DMS114 treated with DMSO at 0.1 percent for 48 hours (cell line): ENCODE measurements around the gene CRYBB1.

Experiments
- DNase-seq: peaks from one replicate; lab custom pipeline; 2025; ENCODE audit not compliant: unreplicated experiment; lab: John Stamatoyannopoulos, UW

Gene CRYBB1

GRCh38 chr22:26581633-26582168, 36.1 kb downstream of the CRYBB1 start:
- DNase-seq = no peak

GRCh38 chr22:26581026-26581425, 36.8 kb downstream of the CRYBB1 start:
- no peak for DNase-seq

- no peak for DNase-seq
Measured at GRCh38 chr22:26580240-26580962, 37.4 kb downstream of the CRYBB1 start.

- no peak for DNase-seq
Measured at GRCh38 chr22:26579331-26579886, 38.4 kb downstream of the CRYBB1 start.

- no peak for DNase-seq
Measured at GRCh38 chr22:26577081-26577480, 40.7 kb downstream of the CRYBB1 start.

GRCh38 chr22:26576026-26576680, 41.7 kb downstream of the CRYBB1 start:
- DNase-seq = no peak

- DNase-seq = no peak
Measured at GRCh38 chr22:26574001-26574723, 43.7 kb downstream of the CRYBB1 start.

GRCh38 chr22:26573026-26573662, 44.7 kb downstream of the CRYBB1 start:
- DNase-seq = no peak

- no peak for DNase-seq
Measured at GRCh38 chr22:26570864-26571525, 46.8 kb downstream of the CRYBB1 start.

- no peak for DNase-seq
Measured at GRCh38 chr22:26570115-26570514, 47.7 kb downstream of the CRYBB1 start.

GRCh38 chr22:26568207-26568706, 49.6 kb downstream of the CRYBB1 start:
- no peak for DNase-seq

- no peak for DNase-seq
Measured at GRCh38 chr22:26567610-26568009, 50.2 kb downstream of the CRYBB1 start.

GRCh38 chr22:26566994-26567393, 50.8 kb downstream of the CRYBB1 start:
- no peak for DNase-seq

- no peak for DNase-seq
Measured at GRCh38 chr22:26565889-26566288, 51.9 kb downstream of the CRYBB1 start.

- no peak for DNase-seq
Measured at GRCh38 chr22:26565181-26565580, 52.6 kb downstream of the CRYBB1 start.

GRCh38 chr22:26564672-26565071, 53.2 kb downstream of the CRYBB1 start:
- DNase-seq = no peak

GRCh38 chr22:26564181-26564580, 53.6 kb downstream of the CRYBB1 start:
- DNase-seq = no peak

GRCh38 chr22:26563022-26563421, 54.8 kb downstream of the CRYBB1 start:
- DNase-seq = no peak

- no peak for DNase-seq
Measured at GRCh38 chr22:26561756-26562417, 55.9 kb downstream of the CRYBB1 start.
